Activated CD8-positive, alpha-beta memory T cell treated with anti-CD3 and anti-CD28 coated beads for 48 hours (primary cell): ENCODE results near the gene SLC49A3.

Experiments
- DNase-seq, 3 experiments: peaks; one replicate each; pipeline ENCODE4 v3.0.0-alpha.2; 2020; ENCODE audit warnings: low read depth in 2 of 3, low spot score in 2 of 3

The SLC49A3 gene

GRCh38 chr4:634599-634985, 54.4 kb downstream of the SLC49A3 start:
- no peak for DNase-seq

GRCh38 chr4:633976-634598, 54.9 kb downstream of the SLC49A3 start:
- no peak for DNase-seq

DNA sequence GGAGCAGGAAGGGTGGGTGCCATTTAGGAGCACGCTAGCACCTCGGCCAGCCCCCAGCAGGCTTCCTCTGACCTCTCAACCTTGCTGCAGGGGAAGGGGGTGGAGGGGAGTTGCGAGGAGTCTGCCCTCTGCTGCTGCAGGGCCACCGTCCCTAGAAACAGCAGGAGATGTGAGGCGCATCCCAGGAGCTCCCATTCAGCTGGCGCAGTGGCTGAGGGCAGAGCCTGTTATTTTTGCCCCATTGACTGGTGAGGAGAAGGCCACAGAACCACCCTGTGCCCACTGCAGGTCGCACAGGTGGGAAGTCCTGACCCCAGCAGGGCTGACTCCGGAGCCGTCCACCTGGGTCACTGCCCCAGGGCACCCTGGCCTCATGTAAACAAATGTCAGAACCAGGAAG, 55.5 kb downstream of the SLC49A3 start:
- DNase-seq: no peak

- no peak for DNase-seq
Observed at GRCh38 chr4:632926-633325, 56.0 kb downstream of the SLC49A3 start.

DNA sequence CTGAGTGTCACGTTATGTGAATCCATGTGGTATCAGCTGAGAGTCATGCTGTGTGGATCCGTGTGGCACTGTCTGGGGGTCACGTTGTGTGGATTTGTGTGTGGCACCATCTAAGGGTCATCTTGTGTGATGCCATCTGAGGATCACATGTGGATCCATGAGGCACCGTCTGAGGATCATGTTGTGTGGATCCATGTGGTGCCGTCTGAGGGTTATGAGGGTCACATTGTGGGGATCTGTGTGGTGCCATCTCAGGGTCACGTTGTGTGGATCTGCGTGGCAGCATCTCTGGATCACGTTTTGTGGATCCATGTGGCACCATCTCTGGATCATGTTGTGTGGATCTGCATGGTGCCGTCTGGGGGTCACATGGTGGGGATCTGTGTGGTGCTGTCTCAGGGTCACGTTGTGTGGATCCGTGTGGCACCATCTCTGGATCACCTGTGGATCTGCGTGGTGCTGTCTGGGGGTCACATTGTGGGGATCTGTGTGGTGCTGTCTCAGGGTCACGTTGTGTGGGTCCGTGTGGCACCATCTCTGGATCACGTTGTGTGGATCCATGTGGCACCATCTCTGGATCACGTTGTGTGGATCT, 56.7 kb downstream of the SLC49A3 start:
- DNase-seq: no peak
